CD4-positive, alpha-beta T cell treated with Interleukin-15 for 1 hour (primary cell): ENCODE data around the gene PRRC2B.
"Not testable (repeated sequence)": the region's sequence is repeated elsewhere in the genome, so short reads cannot be mapped to it uniquely, and the experiment has no call there.

Source experiments
- DNase-seq: peaks from one replicate; pipeline ENCODE4 v3.0.0-alpha.2; 2020

Gene PRRC2B

DNA sequence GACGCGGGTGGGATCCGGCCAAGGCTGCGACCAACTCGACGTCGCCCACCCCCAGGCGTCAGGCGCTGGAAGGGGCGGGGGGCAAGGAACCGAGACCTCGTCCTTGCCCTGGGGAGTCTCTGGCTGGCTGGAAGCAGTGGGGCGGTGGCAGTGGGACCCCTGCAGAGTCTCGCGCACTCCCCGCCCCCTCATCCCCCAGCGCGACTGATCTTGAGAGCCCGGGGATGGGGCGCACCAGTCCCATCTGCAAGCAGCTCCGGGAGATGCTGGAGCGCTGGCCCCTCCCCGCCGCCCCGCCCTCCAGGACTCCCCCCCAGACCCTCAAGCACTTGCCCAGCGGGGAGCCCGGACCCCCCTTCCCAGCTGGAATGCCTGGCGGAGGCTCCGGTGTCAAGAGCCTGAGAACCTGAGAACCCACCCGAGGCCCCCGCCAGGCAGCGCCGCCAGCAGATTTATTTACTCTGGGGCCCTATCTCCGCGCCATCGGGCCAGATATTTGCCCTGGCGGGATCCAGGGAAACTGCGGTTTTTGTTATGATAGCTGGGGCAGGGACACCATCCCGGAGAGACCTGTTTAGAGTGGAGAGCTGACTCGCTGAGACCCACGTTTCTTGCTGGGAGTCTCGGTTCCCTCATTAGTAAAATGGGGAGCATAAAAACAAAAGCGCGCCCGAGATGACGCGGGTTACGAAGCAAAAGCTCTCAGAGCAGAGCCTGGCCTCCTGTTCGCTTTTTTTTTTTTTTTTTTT, 152.6 kb downstream of the PRRC2B start:
- no peak for DNase-seq

DNA sequence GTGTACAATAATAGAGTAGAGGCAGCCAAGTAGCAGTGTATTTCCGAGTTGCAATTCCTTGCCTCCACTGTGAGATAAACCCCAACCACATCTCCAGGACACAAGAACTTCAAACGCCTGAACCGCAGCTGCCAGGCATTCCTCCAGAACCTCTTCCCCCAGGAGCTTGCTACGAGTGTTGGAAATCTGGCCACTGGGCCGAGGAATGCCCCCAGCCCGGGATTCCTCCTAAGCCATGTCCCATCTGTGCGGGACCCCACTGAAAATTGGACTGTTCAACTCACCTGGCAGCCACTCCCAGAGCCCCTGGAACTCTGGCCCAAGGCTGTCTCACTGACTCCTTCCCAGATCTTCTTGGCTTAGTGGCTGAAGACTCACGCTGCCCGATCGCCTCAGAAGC, 155.3 kb downstream of the PRRC2B start:
- DNase-seq = not testable (repeated sequence)
